GM12878 (cell line): ENCODE data around the gene WFDC11.

ENCODE experiments used
- ESRRA ChIP-seq: IDR thresholded peaks from 2 replicates; pipeline ENCODE4 v1.6.1; 2012; ENCODE audit warnings: mild to moderate bottlenecking, low read length, improper control_type of control experiment
- NBN ChIP-seq: fragments of 450-650 bp; IDR thresholded peaks from 2 replicates; pipeline ENCODE4 v1.6.1; 2016
- POLR2AphosphoS5 ChIP-seq: IDR thresholded peaks from 2 replicates; pipeline ENCODE4 v1.6.1; 2011; ENCODE audit warnings: mild to moderate bottlenecking, low read length, inconsistent platforms
- RCOR1 ChIP-seq: conservative IDR thresholded peaks from 2 replicates; pipeline ENCODE4 v1.6.1; 2012; ENCODE audit warnings: low read depth, low read length, improper control_type of control experiment
- RFX5 ChIP-seq: IDR thresholded peaks from 2 replicates; pipeline ENCODE4 v1.6.1; 2011; ENCODE audit warnings: low read depth, low read length, improper control_type of control experiment
- SP1 ChIP-seq: IDR thresholded peaks from one replicate; pipeline ENCODE4 v1.6.1; 2011; ENCODE audit warnings: low read depth, low read length
- TAF1 ChIP-seq: IDR thresholded peaks from 2 replicates; pipeline ENCODE4 v1.6.1; 2011; ENCODE audit warnings: mild to moderate bottlenecking, low read depth, low read length, borderline replicate concordance
- YY1 ChIP-seq: IDR thresholded peaks from 2 replicates; pipeline ENCODE4 v1.6.1; 2011; ENCODE audit warnings: low read depth, mild to moderate bottlenecking, low read length
- ZNF592 ChIP-seq: fragments of 450-650 bp; IDR thresholded peaks from 2 replicates; pipeline ENCODE4 v1.6.1; 2017; ENCODE audit warnings: mild to moderate bottlenecking, moderate library complexity
- TF ChIP-seq, protein P1 (sequence below), 3 experiments: IDR thresholded peaks in 2 of 3; conservative IDR thresholded peaks in 1 of 3; 2 replicates each; pipeline ENCODE4 v1.5.1; 2011; ENCODE audit warnings: low read depth in 3 of 3, low read length in 3 of 3, mild to moderate bottlenecking in 3 of 3, control low read depth in 2 of 3, moderate library complexity in 2 of 3, inconsistent platforms in 1 of 3, mixed read lengths in 1 of 3; ENCODE audit not compliant: control insufficient read depth in 2 of 3, insufficient read depth in 1 of 3; ENCODE audit errors: extremely low read depth in 1 of 3

DNA sequence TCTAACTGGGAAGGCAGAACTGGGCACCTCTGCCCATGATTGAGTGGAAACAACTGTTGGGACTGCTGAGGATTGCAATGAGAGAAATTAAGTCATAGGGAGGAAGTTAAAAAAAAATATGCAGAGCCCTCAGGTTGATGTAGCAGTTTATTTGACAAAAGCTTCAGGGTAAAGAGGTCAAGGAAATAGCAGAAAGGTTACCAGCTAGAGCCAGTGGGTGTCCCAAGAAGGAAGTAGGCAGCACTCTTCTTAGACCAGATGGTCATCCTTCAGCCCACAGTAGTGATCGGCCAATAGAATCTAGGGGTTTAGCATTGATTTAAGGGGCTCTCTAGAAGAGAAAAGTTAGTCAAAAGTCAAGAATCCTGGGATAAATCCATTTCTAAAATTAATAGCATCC lies 62.2 kb downstream of the WFDC11 start:
- no peak for TF ChIP-seq RFX5
- TF ChIP-seq, protein P1, sequence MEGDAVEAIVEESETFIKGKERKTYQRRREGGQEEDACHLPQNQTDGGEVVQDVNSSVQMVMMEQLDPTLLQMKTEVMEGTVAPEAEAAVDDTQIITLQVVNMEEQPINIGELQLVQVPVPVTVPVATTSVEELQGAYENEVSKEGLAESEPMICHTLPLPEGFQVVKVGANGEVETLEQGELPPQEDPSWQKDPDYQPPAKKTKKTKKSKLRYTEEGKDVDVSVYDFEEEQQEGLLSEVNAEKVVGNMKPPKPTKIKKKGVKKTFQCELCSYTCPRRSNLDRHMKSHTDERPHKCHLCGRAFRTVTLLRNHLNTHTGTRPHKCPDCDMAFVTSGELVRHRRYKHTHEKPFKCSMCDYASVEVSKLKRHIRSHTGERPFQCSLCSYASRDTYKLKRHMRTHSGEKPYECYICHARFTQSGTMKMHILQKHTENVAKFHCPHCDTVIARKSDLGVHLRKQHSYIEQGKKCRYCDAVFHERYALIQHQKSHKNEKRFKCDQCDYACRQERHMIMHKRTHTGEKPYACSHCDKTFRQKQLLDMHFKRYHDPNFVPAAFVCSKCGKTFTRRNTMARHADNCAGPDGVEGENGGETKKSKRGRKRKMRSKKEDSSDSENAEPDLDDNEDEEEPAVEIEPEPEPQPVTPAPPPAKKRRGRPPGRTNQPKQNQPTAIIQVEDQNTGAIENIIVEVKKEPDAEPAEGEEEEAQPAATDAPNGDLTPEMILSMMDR (IDR thresholded peaks at IDR 0.05 in 2 of 3, conservative IDR thresholded peaks at IDR 0.05 in 1 of 3; ENCODE audit: control insufficient read depth in 2 of 3, extremely low read depth in 1 of 3, insufficient read depth in 1 of 3, low read depth in 3 of 3, low read length in 3 of 3): no peak
- TF ChIP-seq POLR2AphosphoS5: no peak
- no peak for TF ChIP-seq ESRRA
- TF ChIP-seq SP1: no peak
- no peak for TF ChIP-seq RCOR1
- TF ChIP-seq TAF1: no peak
- TF ChIP-seq NBN: no peak
- TF ChIP-seq ZNF592: no peak
- TF ChIP-seq YY1: no peak
